PC-9 (cell line): ENCODE data around the gene LPCAT1.

ENCODE experiments used
- CTCF ChIP-seq: fragments of 200-600 bp; sonication (generic); conservative IDR thresholded peaks from 2 replicates; pipeline ENCODE4 v1.6.1; 2017; ENCODE audit warnings: mixed run types, antibody characterized with exemption, mild to moderate bottlenecking, moderate library complexity
- EZH2 ChIP-seq: fragments of 200-600 bp; sonication (generic); IDR thresholded peaks from 2 replicates; pipeline ENCODE4 v1.8.0; 2017; ENCODE audit warnings: antibody characterized with exemption, low read depth

GRCh38 chr5:1419476-1420210 is 104.1 kb downstream of the LPCAT1 start:
- TF ChIP-seq CTCF (no peak), EZH2 (no peak)
